ENCODE measurements around the gene MAGI1. TPM values are rescaled to one million over a fixed set of nuclear protein-coding genes. Genes with fewer than 3 reads are reported as not detected.

MAGI1 gene
- total RNA-seq, 2 donors from 2014 or later: 38.6 to 45.1 TPM

GRCh38 chr3:65712140-65712539 is 326.6 kb downstream of the MAGI1 start:
- no peak for TF ChIP-seq CTCF (conservative IDR thresholded peaks at IDR 0.05)
- H3K9ac ChIP-seq (ENCODE audit: extremely low read depth, low read length, poor library complexity, severe bottlenecking): no peak overlapping the region
- H3K27ac Mint-ChIP-seq: no peak overlapping the region
- H3K4me3 Mint-ChIP-seq: no peak overlapping the region
- H3K9me3 Mint-ChIP-seq: no peaks in the 10 kb centered on the region
- no peaks in the 10 kb centered on the region for H3K9me3 ChIP-seq (ENCODE audit: control insufficient read depth, low read length)
- no peak overlapping the region for H3K27ac ChIP-seq (ENCODE audit: low read depth, low read length)
- H3K4me3 ChIP-seq (ENCODE audit: low read length): no peak overlapping the region
- H3K36me3 ChIP-seq (ENCODE audit: control insufficient read depth, insufficient read depth, low read length): no peaks in the 10 kb centered on the region
- no peaks in the 10 kb centered on the region for H3K27me3 Mint-ChIP-seq (ENCODE audit: insufficient read depth)
- 67 to 94% methylated on average over 1 to 4 of the region's 5 CpGs for WGBS, 2 experiments (ENCODE audit: insufficient coverage in 1 of 2, insufficient read length in 1 of 2)
- H3K36me3 Mint-ChIP-seq (ENCODE audit: low read depth): no peaks in the 10 kb centered on the region
- no peaks in the 10 kb centered on the region for H3K27me3 ChIP-seq (ENCODE audit: control insufficient read depth, insufficient read depth, low read length, poor library complexity, severe bottlenecking)
- no peak for DNase-seq
- peaks cover 42% of the 10 kb centered on the region for H3K4me1 Mint-ChIP-seq
- H3K4me1 ChIP-seq (ENCODE audit: control insufficient read depth, insufficient read depth, low read length): peaks cover 16% of the 10 kb centered on the region

GRCh38 chr3:65706776-65707568 is 331.7 kb downstream of the MAGI1 start:
- no peak for TF ChIP-seq CTCF (conservative IDR thresholded peaks at IDR 0.05)
- Mint-ChIP-seq H3K4me1 (peaks cover 5% of the 10 kb centered on the region), H3K9me3 (no peaks in the 10 kb centered on the region), H3K4me3 (no peak overlapping the region), H3K27ac (no peak overlapping the region), H3K36me3 (ENCODE audit: low read depth) (no peaks in the 10 kb centered on the region), H3K27me3 (ENCODE audit: insufficient read depth) (no peaks in the 10 kb centered on the region)
- H3K4me3 ChIP-seq (ENCODE audit: low read length): no peak overlapping the region
- H3K4me1 ChIP-seq (ENCODE audit: control insufficient read depth, insufficient read depth, low read length): no peaks in the 10 kb centered on the region
- H3K36me3 ChIP-seq (ENCODE audit: control insufficient read depth, insufficient read depth, low read length): no peaks in the 10 kb centered on the region
- no peaks in the 10 kb centered on the region for H3K9me3 ChIP-seq (ENCODE audit: control insufficient read depth, low read length)
- WGBS, 2 experiments (ENCODE audit: insufficient coverage in 1 of 2, insufficient read length in 1 of 2): 93 to 95% methylated on average over 11 to 13 of the region's 13 CpGs
- no peak overlapping the region for H3K27ac ChIP-seq (ENCODE audit: low read depth, low read length)
- no peaks in the 10 kb centered on the region for H3K27me3 ChIP-seq (ENCODE audit: control insufficient read depth, insufficient read depth, low read length, poor library complexity, severe bottlenecking)
- H3K9ac ChIP-seq (ENCODE audit: extremely low read depth, low read length, poor library complexity, severe bottlenecking): no peak overlapping the region
- no peak for DNase-seq

- H3K9me3 Mint-ChIP-seq: no peaks in the 10 kb centered on the region
- H3K27ac Mint-ChIP-seq: no peak overlapping the region
- Histone ChIP-seq H3K9me3 (ENCODE audit: control insufficient read depth, low read length) (no peaks in the 10 kb centered on the region), H3K27ac (ENCODE audit: low read depth, low read length) (no peak overlapping the region), H3K36me3 (ENCODE audit: control insufficient read depth, insufficient read depth, low read length) (no peaks in the 10 kb centered on the region), H3K4me1 (ENCODE audit: control insufficient read depth, insufficient read depth, low read length) (no peaks in the 10 kb centered on the region), H3K9ac (ENCODE audit: extremely low read depth, low read length, poor library complexity, severe bottlenecking) (no peak overlapping the region), H3K4me3 (ENCODE audit: low read length) (no peak overlapping the region), H3K27me3 (ENCODE audit: control insufficient read depth, insufficient read depth, low read length, poor library complexity, severe bottlenecking) (no peaks in the 10 kb centered on the region)
- no peak for DNase-seq
- TF ChIP-seq CTCF (conservative IDR thresholded peaks at IDR 0.05): no peak
- no peak overlapping the region for H3K4me3 Mint-ChIP-seq
- no peaks in the 10 kb centered on the region for H3K36me3 Mint-ChIP-seq (ENCODE audit: low read depth)
- 91 to 100% methylated on average over 2 to 4 of the region's 4 CpGs for whole genome bisulfite sequencing, 2 experiments (ENCODE audit: insufficient coverage in 1 of 2, insufficient read length in 1 of 2)
- no peaks in the 10 kb centered on the region for H3K27me3 Mint-ChIP-seq (ENCODE audit: insufficient read depth)
- H3K4me1 Mint-ChIP-seq: peaks cover 3% of the 10 kb centered on the region
Observed at GRCh38 chr3:65706301-65706700, 332.4 kb downstream of the MAGI1 start.
